Keratinocyte (primary cell): ENCODE data around the gene FLT3LG. TPM values are rescaled to one million over a fixed set of nuclear protein-coding genes. Genes with fewer than 3 reads are reported as not detected.

Source experiments
- DNase-seq: peaks from one replicate; pipeline ENCODE4 v3.0.0-alpha.2; 2011; ENCODE audit warnings: low read depth, missing footprints, low spot score
- FAIRE-seq: peaks from 2 replicates; lab custom pipeline; 2011; peaks lifted over from hg19 to GRCh38; lab: Jason Lieb, UNC
- H2AFZ ChIP-seq: 2 replicates; pipeline ENCODE4 v1.6.0; 2012; ENCODE audit warnings: low read length, control low read depth, inconsistent platforms; ENCODE audit not compliant: control insufficient read depth
- H3K27ac ChIP-seq: 2 replicates; pipeline ENCODE4 v1.5.1; 2011; ENCODE audit warnings: low read length; ENCODE audit not compliant: control insufficient read depth, insufficient read depth
- H3K27me3 ChIP-seq: 3 replicates; pipeline ENCODE4 v1.6.0; 2011; ENCODE audit warnings: low read length; ENCODE audit not compliant: control insufficient read depth, insufficient read depth; ENCODE audit errors: extremely low read depth
- H3K36me3 ChIP-seq, 2 experiments: 2 replicates in 1 of 2; 3 replicates in 1 of 2; pipeline ENCODE4 v1.5.1; 2011; ENCODE audit warnings: low read length in 2 of 2, mild to moderate bottlenecking in 1 of 2; ENCODE audit not compliant: control insufficient read depth in 2 of 2, insufficient read depth in 2 of 2; ENCODE audit errors: extremely low read depth in 1 of 2
- H3K4me1 ChIP-seq: 3 replicates; pipeline ENCODE4 v1.5.1; 2011; ENCODE audit warnings: low read length; ENCODE audit not compliant: control insufficient read depth, insufficient read depth; ENCODE audit errors: extremely low read depth
- H3K4me2 ChIP-seq: 3 replicates; pipeline ENCODE4 v1.6.0; 2011; ENCODE audit warnings: low read depth, low read length; ENCODE audit not compliant: control insufficient read depth, insufficient read depth; ENCODE audit errors: extremely low read depth
- H3K4me3 ChIP-seq, 3 experiments: fragments of 200-600 bp in 1 of 3; sonication (generic) in 1 of 3; 2 replicates in 2 of 3; 3 replicates in 1 of 3; pipeline ENCODE4 v1.5.1; 2011 to 2016; ENCODE audit warnings: low read length in 3 of 3, mild to moderate bottlenecking in 3 of 3, control low read depth in 2 of 3, inconsistent platforms in 1 of 3, low read depth in 1 of 3, mixed read lengths in 1 of 3, mixed run types in 1 of 3, moderate library complexity in 1 of 3; ENCODE audit not compliant: control insufficient read depth in 2 of 3, insufficient read depth in 2 of 3; ENCODE audit errors: extremely low read depth in 1 of 3
- H3K79me2 ChIP-seq: 2 replicates; pipeline ENCODE4 v1.6.0; 2012; ENCODE audit warnings: low read length; ENCODE audit not compliant: control insufficient read depth, insufficient read depth
- H3K9ac ChIP-seq: 3 replicates; pipeline ENCODE4 v1.6.0; 2011; ENCODE audit warnings: low read length; ENCODE audit not compliant: control insufficient read depth, insufficient read depth; ENCODE audit errors: extremely low read depth
- H3K9me1 ChIP-seq: 3 replicates; pipeline ENCODE4 v1.6.0; 2011; ENCODE audit warnings: low read length; ENCODE audit not compliant: control insufficient read depth, insufficient read depth; ENCODE audit errors: extremely low read depth
- H3K9me3 ChIP-seq: 2 replicates; pipeline ENCODE4 v1.5.1; 2012; ENCODE audit warnings: low read depth, low read length; ENCODE audit not compliant: control insufficient read depth
- H4K20me1 ChIP-seq: 3 replicates; pipeline ENCODE4 v1.6.0; 2011; ENCODE audit warnings: low read length; ENCODE audit not compliant: control insufficient read depth, insufficient read depth; ENCODE audit errors: extremely low read depth
- CTCF ChIP-seq, 3 experiments: IDR thresholded peaks in 1 of 3; conservative IDR thresholded peaks in 1 of 3; optimal IDR thresholded peaks in 1 of 3; 2 replicates in 2 of 3; 3 replicates in 1 of 3; pipeline versions ENCODE3 to v1.5.1; 2011; ENCODE audit warnings: low read length in 3 of 3, mild to moderate bottlenecking in 3 of 3, moderate library complexity in 2 of 3, control low read depth in 1 of 3, inconsistent platforms in 1 of 3; ENCODE audit not compliant: insufficient read depth in 2 of 3; ENCODE audit errors: extremely low read depth in 1 of 3
- EZH2 ChIP-seq: IDR thresholded peaks from one replicate; pipeline ENCODE4 v1.6.1; 2012; ENCODE audit warnings: inconsistent platforms, mild to moderate bottlenecking, low read length, moderate library complexity
- dilution Hi-C: fragments of 300-500 bp; cut with MboI; formaldehyde crosslinking; loops from one replicate; pipeline ENCODE4 v1.7.0; 2020; ENCODE audit warnings: low sequenced_read_pairs; ENCODE audit not compliant: extremely low pct_ligation_motif_present
- polyA plus RNA-seq, 5 experiments: library from polyadenylated mRNA; depleted of rRNA in 3 of 5; stranded (reverse) in 3 of 5; stranded (forward) in 1 of 5; unstranded in 1 of 5; fragments of >200 nt; gene quantifications; 1 replicate in 1 of 5; 2 replicates in 3 of 5; 3 replicates in 1 of 5; pipeline versions ENCODE4 v1.2.1 to v1.2.3, GENCODE V29; 2011 to 2012; ENCODE audit warnings: missing spikeins in 2 of 5, low read depth in 1 of 5, low replicate concordance in 1 of 5

The FLT3LG gene
- polyA plus RNA-seq, 1 donor (not counting 4 experiments of a cell fraction or from before 2014, with no cell fraction given): 0.80 TPM

- H3K4me3 ChIP-seq: no peak overlapping the region
- H3K4me2 ChIP-seq: no peak overlapping the region
- no peak for TF ChIP-seq CTCF (optimal IDR thresholded peaks at IDR 0.05 in 1 of 3, IDR thresholded peaks at IDR 0.05 in 1 of 3, conservative IDR thresholded peaks at IDR 0.05 in 1 of 3; ENCODE audit: extremely low read depth in 1 of 3, insufficient read depth in 2 of 3, low read length in 3 of 3)
- TF ChIP-seq EZH2: no peak
- peaks cover 37% of the 10 kb centered on the region for H3K79me2 ChIP-seq
- H3K27me3 ChIP-seq: no peaks in the 10 kb centered on the region
- H4K20me1 ChIP-seq: peaks cover 25% of the 10 kb centered on the region
- H3K9me3 ChIP-seq: no peaks in the 10 kb centered on the region
- DNase-seq (no peak), FAIRE-seq (no peak)
- no peak overlapping the region for H3K27ac ChIP-seq
- H3K9ac ChIP-seq: no peak overlapping the region
- dilution Hi-C loops: no loop called here
- H2AFZ ChIP-seq: no peak overlapping the region
- no peaks in the 10 kb centered on the region for H3K9me1 ChIP-seq
- H3K4me1 ChIP-seq: peaks cover 9% of the 10 kb centered on the region
- H3K36me3 ChIP-seq: peaks cover 26 to 48% of the 10 kb centered on the region in 2 experiments
Observed at GRCh38 chr19:49491030-49491803, 17.2 kb downstream of the FLT3LG start.

- H3K9me1 ChIP-seq: no peaks in the 10 kb centered on the region
- peaks cover 43% of the 10 kb centered on the region for H3K79me2 ChIP-seq
- peaks cover 25% of the 10 kb centered on the region for H4K20me1 ChIP-seq
- H3K36me3 ChIP-seq: peaks cover 26 to 52% of the 10 kb centered on the region in 2 experiments
- peaks cover 9% of the 10 kb centered on the region for H3K4me1 ChIP-seq
- FAIRE-seq: no peak
- H3K27ac ChIP-seq: no peak overlapping the region
- dilution Hi-C loops: no loop called here
- no peaks in the 10 kb centered on the region for H3K27me3 ChIP-seq
- H3K4me2 ChIP-seq: no peak overlapping the region
- no peaks in the 10 kb centered on the region for H3K9me3 ChIP-seq
- TF ChIP-seq CTCF (optimal IDR thresholded peaks at IDR 0.05 in 1 of 3, IDR thresholded peaks at IDR 0.05 in 1 of 3, conservative IDR thresholded peaks at IDR 0.05 in 1 of 3; ENCODE audit: extremely low read depth in 1 of 3, insufficient read depth in 2 of 3, low read length in 3 of 3) (no peak), EZH2 (no peak)
- no peak overlapping the region for H3K4me3 ChIP-seq
- DNase-seq: no peak
- H3K9ac ChIP-seq: no peak overlapping the region
- H2AFZ ChIP-seq: no peak overlapping the region
Observed at GRCh38 chr19:49491804-49492572, 18.0 kb downstream of the FLT3LG start.
